CD14-positive monocyte (primary cell): ENCODE measurements around the gene ST3GAL4. TPM values are rescaled to one million over a fixed set of nuclear protein-coding genes. Genes with fewer than 3 reads are reported as not detected.

Source experiments
- DNase-seq, 3 donors: peaks; one replicate each; pipeline ENCODE4 v3.0.0-alpha.2; 2011 to 2022
- H2AFZ ChIP-seq: 2 replicates; pipeline ENCODE4 v1.6.0; 2012; ENCODE audit warnings: mild to moderate bottlenecking, low read depth, low read length, inconsistent platforms; ENCODE audit not compliant: insufficient read depth, poor library complexity, severe bottlenecking
- H3K27ac ChIP-seq, 2 donors: 1 replicate in 1 of 2; 2 replicates in 1 of 2; pipeline ENCODE4 v1.5.1; 2012 to 2013; ENCODE audit warnings: low read length in 2 of 2, control low read depth in 1 of 2, inconsistent platforms in 1 of 2, low read depth in 1 of 2, mild to moderate bottlenecking in 1 of 2
- H3K27me3 ChIP-seq, 2 donors: one replicate each; pipeline versions ENCODE4 v1.6.0 to v1.6.1; 2011 to 2013; ENCODE audit warnings: low read length in 2 of 2; ENCODE audit not compliant: control insufficient read depth in 2 of 2, insufficient read depth in 2 of 2
- H3K36me3 ChIP-seq, 2 donors: replicated peaks in 1 of 2; 1 replicate in 1 of 2; 2 replicates in 1 of 2; pipeline versions ENCODE4 v1.5.1 to v1.6.1; 2012 to 2013; ENCODE audit warnings: low read length in 2 of 2, control low read depth in 1 of 2, inconsistent platforms in 1 of 2, mild to moderate bottlenecking in 1 of 2; ENCODE audit not compliant: insufficient read depth in 2 of 2, control insufficient read depth in 1 of 2
- H3K4me1 ChIP-seq, 2 donors: 1 replicate in 1 of 2; 2 replicates in 1 of 2; pipeline versions ENCODE4 v1.5.1 to v1.6.1; 2012 to 2013; ENCODE audit warnings: low read length in 2 of 2, control low read depth in 1 of 2, inconsistent platforms in 1 of 2, mild to moderate bottlenecking in 1 of 2, moderate library complexity in 1 of 2; ENCODE audit not compliant: insufficient read depth in 2 of 2, control insufficient read depth in 1 of 2
- H3K4me2 ChIP-seq: replicated peaks from 2 replicates; pipeline ENCODE3; 2012; ENCODE audit warnings: low read length, moderate library complexity, mild to moderate bottlenecking; ENCODE audit not compliant: poor library complexity, severe bottlenecking; ENCODE audit errors: extremely low read depth
- H3K4me3 ChIP-seq, 3 experiments: fragments of 200-600 bp in 1 of 3; sonication (generic) in 1 of 3; replicated peaks in 1 of 3; 1 replicate in 2 of 3; 2 replicates in 1 of 3; pipeline ENCODE4 v1.5.1; 2011 to 2013; ENCODE audit warnings: low read length in 3 of 3, mild to moderate bottlenecking in 3 of 3, control low read depth in 2 of 3, low read depth in 2 of 3, inconsistent platforms in 1 of 3, moderate library complexity in 1 of 3
- H3K79me2 ChIP-seq: 2 replicates; pipeline ENCODE4 v1.6.0; 2012; ENCODE audit warnings: mild to moderate bottlenecking, control low read depth, inconsistent platforms, low read length, moderate library complexity; ENCODE audit not compliant: insufficient read depth
- H3K9ac ChIP-seq: 2 replicates; pipeline ENCODE4 v1.6.0; 2017; ENCODE audit warnings: low read length, mild to moderate bottlenecking; ENCODE audit not compliant: insufficient read depth, poor library complexity, severe bottlenecking
- H3K9me3 ChIP-seq, 2 donors: replicated peaks in 1 of 2; 1 replicate in 1 of 2; 2 replicates in 1 of 2; pipeline versions ENCODE4 v1.5.1 to v1.6.1; 2012 to 2013; ENCODE audit warnings: low read length in 2 of 2, control low read depth in 1 of 2; ENCODE audit not compliant: control insufficient read depth in 1 of 2, insufficient read depth in 1 of 2
- H4K20me1 ChIP-seq: 2 replicates; pipeline ENCODE4 v1.6.0; 2012; ENCODE audit warnings: mild to moderate bottlenecking, low read length, control low read depth, moderate library complexity; ENCODE audit not compliant: insufficient read depth
- H3K27ac Mint-ChIP-seq, 7 donors: one replicate each; pipeline ENCODE4 v1.8.0; 2020; ENCODE audit warnings: mild to moderate bottlenecking in 7 of 7, mixed read lengths in 7 of 7, moderate library complexity in 6 of 7, inconsistent platforms in 2 of 7
- H3K27me3 Mint-ChIP-seq, 3 donors: one replicate each; pipeline ENCODE4 v1.8.0; 2021 to 2022; ENCODE audit warnings: low read depth in 3 of 3, mild to moderate bottlenecking in 3 of 3, mixed read lengths in 3 of 3, moderate library complexity in 3 of 3, inconsistent platforms in 1 of 3
- H3K36me3 Mint-ChIP-seq, 2 donors: one replicate each; pipeline ENCODE4 v1.8.0; 2020; ENCODE audit warnings: mixed read lengths in 2 of 2, inconsistent platforms in 1 of 2, mild to moderate bottlenecking in 1 of 2
- H3K4me1 Mint-ChIP-seq: one replicate; pipeline ENCODE4 v1.8.0; 2020; ENCODE audit warnings: mild to moderate bottlenecking, mixed read lengths
- H3K4me3 Mint-ChIP-seq, 2 donors: one replicate each; pipeline ENCODE4 v1.8.0; 2020; ENCODE audit warnings: mild to moderate bottlenecking in 2 of 2, mixed read lengths in 2 of 2, moderate library complexity in 1 of 2
- H3K9me3 Mint-ChIP-seq, 7 donors: one replicate each; pipeline ENCODE4 v1.8.0; 2020 to 2022; ENCODE audit warnings: mixed read lengths in 7 of 7, mild to moderate bottlenecking in 6 of 7, moderate library complexity in 6 of 7, inconsistent platforms in 2 of 7
- WGBS: methylation state at CpG from one replicate; pipeline ENCODE4 v1.1.5; 2013; ENCODE audit warnings: missing lambda C conversion rate; ENCODE audit not compliant: insufficient coverage; 5-methylcytosine and 5-hydroxymethylcytosine counted together
- intact Hi-C, 2 donors: fragments of 100-400 bp; cut with micrococcal nuclease; formaldehyde crosslinking; loops; one replicate each; pipeline versions ENCODE4 v1.15.0 to v1.15.1; 2023
- polyA plus RNA-seq, 3 donors: library from polyadenylated mRNA; depleted of rRNA in 1 of 3; unstranded in 2 of 3; stranded (reverse) in 1 of 3; fragments of 300-500 nt in 2 of 3; fragments of >200 nt in 1 of 3; fragmentation: Illumina TruSeq in 2 of 3; gene quantifications; 1 replicate in 2 of 3; 2 replicates in 1 of 3; pipeline ENCODE4 v1.2.3, GENCODE V29; 2012 to 2021
- TF ChIP-seq, protein P1 (sequence below): fragments of 200-600 bp; IDR thresholded peaks from one replicate; pipeline ENCODE4 v1.8.0; 2022; ENCODE audit warnings: antibody characterized with exemption, mild to moderate bottlenecking

The ST3GAL4 gene
- polyA plus RNA-seq, 3 donors = 7.8 to 14.3 (median 10.1) TPM

DNA sequence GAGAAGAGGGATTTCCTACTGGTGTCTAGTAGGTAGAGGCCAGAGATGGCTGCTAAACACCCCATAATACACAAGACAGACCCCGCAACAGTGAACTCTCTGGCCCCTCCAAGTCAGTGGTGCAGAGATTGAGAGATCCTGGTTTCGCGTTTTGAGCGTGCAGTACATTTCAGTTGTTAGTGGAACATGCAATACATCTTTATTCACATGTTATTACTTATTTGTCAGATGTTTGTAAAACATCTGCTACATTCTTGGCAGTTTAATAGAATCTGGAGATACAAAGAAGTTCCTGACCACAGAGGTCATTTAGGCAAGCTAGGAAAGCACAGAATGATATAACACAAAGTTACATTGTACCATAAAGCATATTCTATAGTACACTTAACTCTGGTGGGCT lies 41.5 kb downstream of the ST3GAL4 start:
- Mint-ChIP-seq H3K27ac (no peak overlapping the region), H3K4me1 (peaks cover 21% of the 10 kb centered on the region), H3K9me3 (peaks cover 0 to 8% (median 4%) of the 10 kb centered on the region in 7 donors), H3K27me3 (peaks cover 0 to 2% (median 2%) of the 10 kb centered on the region in 3 donors), H3K36me3 (peaks cover 3 to 7% of the 10 kb centered on the region in 2 donors), H3K4me3 (no peak overlapping the region)
- peaks cover 13 to 15% of the 10 kb centered on the region in 2 donors for H3K4me1 ChIP-seq
- intact Hi-C loops = no loop called here
- no peaks in the 10 kb centered on the region for H3K36me3 ChIP-seq
- H2AFZ ChIP-seq = no peak overlapping the region
- TF ChIP-seq, protein P1, sequence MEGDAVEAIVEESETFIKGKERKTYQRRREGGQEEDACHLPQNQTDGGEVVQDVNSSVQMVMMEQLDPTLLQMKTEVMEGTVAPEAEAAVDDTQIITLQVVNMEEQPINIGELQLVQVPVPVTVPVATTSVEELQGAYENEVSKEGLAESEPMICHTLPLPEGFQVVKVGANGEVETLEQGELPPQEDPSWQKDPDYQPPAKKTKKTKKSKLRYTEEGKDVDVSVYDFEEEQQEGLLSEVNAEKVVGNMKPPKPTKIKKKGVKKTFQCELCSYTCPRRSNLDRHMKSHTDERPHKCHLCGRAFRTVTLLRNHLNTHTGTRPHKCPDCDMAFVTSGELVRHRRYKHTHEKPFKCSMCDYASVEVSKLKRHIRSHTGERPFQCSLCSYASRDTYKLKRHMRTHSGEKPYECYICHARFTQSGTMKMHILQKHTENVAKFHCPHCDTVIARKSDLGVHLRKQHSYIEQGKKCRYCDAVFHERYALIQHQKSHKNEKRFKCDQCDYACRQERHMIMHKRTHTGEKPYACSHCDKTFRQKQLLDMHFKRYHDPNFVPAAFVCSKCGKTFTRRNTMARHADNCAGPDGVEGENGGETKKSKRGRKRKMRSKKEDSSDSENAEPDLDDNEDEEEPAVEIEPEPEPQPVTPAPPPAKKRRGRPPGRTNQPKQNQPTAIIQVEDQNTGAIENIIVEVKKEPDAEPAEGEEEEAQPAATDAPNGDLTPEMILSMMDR = no peak
- no CpG with 5 or more reads among the region's 4 CpGs for WGBS
- H3K4me3 ChIP-seq = no peak overlapping the region
- no peak overlapping the region for H3K27ac ChIP-seq
- peaks cover 45% of the 10 kb centered on the region for H3K79me2 ChIP-seq
- H3K4me2 ChIP-seq = no peak overlapping the region
- H4K20me1 ChIP-seq = no peaks in the 10 kb centered on the region
- H3K9me3 ChIP-seq = no peaks in the 10 kb centered on the region
- no peaks in the 10 kb centered on the region for H3K27me3 ChIP-seq
- H3K9ac ChIP-seq = no peak overlapping the region
- no peak for DNase-seq

DNA sequence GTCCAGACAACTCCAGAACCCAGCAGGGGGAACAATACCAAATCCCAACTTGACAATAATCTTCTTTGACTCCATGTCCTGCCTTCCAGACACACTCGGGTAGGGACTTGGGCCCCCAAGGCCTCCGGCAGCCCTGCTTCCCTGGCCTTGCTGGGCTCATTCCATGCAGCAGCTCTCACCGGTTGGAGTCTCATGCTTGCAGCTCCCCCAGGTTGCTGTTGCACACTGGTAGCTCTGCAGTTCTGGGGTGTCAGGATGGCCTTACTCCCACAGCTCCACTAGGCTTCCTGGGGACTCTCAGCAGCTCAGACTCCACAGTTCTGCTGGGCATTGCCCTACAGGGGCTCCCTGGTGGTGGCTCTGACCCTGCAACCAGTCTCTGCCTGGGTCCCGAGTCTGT lies 42.8 kb downstream of the ST3GAL4 start:
- H2AFZ ChIP-seq = no peak overlapping the region
- H3K27me3 Mint-ChIP-seq = peaks cover 0 to 2% (median under 1%) of the 10 kb centered on the region in 3 donors
- no peak overlapping the region for H3K4me3 ChIP-seq

More for the DNA sequence above, 42.8 kb downstream of the ST3GAL4 start:
- Histone ChIP-seq H3K27ac (no peak overlapping the region), H3K4me1 (peaks cover 0 to 2% of the 10 kb centered on the region in 2 donors), H3K9me3 (no peaks in the 10 kb centered on the region), H3K79me2 (peaks cover 38% of the 10 kb centered on the region), H4K20me1 (no peaks in the 10 kb centered on the region), H3K9ac (no peak overlapping the region), H3K27me3 (no peaks in the 10 kb centered on the region), H3K4me2 (no peak overlapping the region), H3K36me3 (peaks cover 0 to 4% of the 10 kb centered on the region in 2 donors)
- Mint-ChIP-seq H3K4me3 (no peak overlapping the region), H3K4me1 (peaks cover 8% of the 10 kb centered on the region), H3K27ac (no peak overlapping the region), H3K36me3 (peaks cover 3 to 7% of the 10 kb centered on the region in 2 donors), H3K9me3 (peaks cover 0 to 8% (median 4%) of the 10 kb centered on the region in 7 donors)
- TF ChIP-seq, protein P1 = no peak
- 100% methylated on average over 4 of the region's 4 CpGs for WGBS
- intact Hi-C loops = no loop called here
- DNase-seq = no peak
